Endothelial cell of umbilical vein (primary cell): ENCODE results near the gene DUOXA2. TPM values are rescaled to one million over a fixed set of nuclear protein-coding genes. Genes with fewer than 3 reads are reported as not detected.

Experiments used
- BruUV-seq: library from RNA; stranded (reverse); fragments of 400-500 nt; replicated peaks from 2 replicates; lab custom pipeline; 2021; lab: Mats Ljungman, UMichigan
- CTCF ChIA-PET: fragments of 300-600, 350-600 bp; sonication (Branson Sonifier 250); formaldehyde crosslinking; loops from one replicate; lab custom pipeline; 2021; ENCODE audit warnings: antibody characterized with exemption, inconsistent platforms; lab: Charles Lee
- POLR2A ChIA-PET: fragments of 300-600, 350-600 bp; sonication (Branson Sonifier 250); formaldehyde crosslinking; loops from one replicate; lab custom pipeline; 2021; ENCODE audit warnings: antibody characterized with exemption, inconsistent platforms; lab: Charles Lee
- DNase-seq: peaks from one replicate; pipeline ENCODE4 v3.0.0-alpha.2; 2011; ENCODE audit warnings: low read depth, low spot score
- FAIRE-seq: peaks from 2 replicates; lab custom pipeline; 2011; peaks lifted over from hg19 to GRCh38; lab: Jason Lieb, UNC
- H2AFZ ChIP-seq: 2 replicates; pipeline ENCODE4 v1.6.0; 2012; ENCODE audit warnings: low read depth, low read length, control low read depth, inconsistent platforms
- H3K27ac ChIP-seq: 2 replicates; pipeline ENCODE4 v1.5.1; 2011; ENCODE audit warnings: low read depth, mild to moderate bottlenecking, control low read depth, low read length, moderate library complexity; ENCODE audit not compliant: insufficient read depth
- H3K27me3 ChIP-seq, 2 experiments: 2 replicates each; pipeline versions ENCODE4 v1.6.0 to v1.6.1; 2011; ENCODE audit warnings: low read length in 2 of 2, mixed read lengths in 1 of 2; ENCODE audit not compliant: control insufficient read depth in 2 of 2, insufficient read depth in 2 of 2
- H3K36me3 ChIP-seq, 2 experiments: 2 replicates in 1 of 2; 3 replicates in 1 of 2; pipeline ENCODE4 v1.5.1; 2011; ENCODE audit warnings: low read length in 2 of 2, mild to moderate bottlenecking in 1 of 2, moderate library complexity in 1 of 2; ENCODE audit not compliant: control insufficient read depth in 2 of 2, insufficient read depth in 2 of 2; ENCODE audit errors: extremely low read depth in 1 of 2
- H3K4me1 ChIP-seq: 3 replicates; pipeline ENCODE4 v1.5.1; 2011; ENCODE audit warnings: mild to moderate bottlenecking, low read length; ENCODE audit not compliant: control insufficient read depth, insufficient read depth; ENCODE audit errors: extremely low read depth
- H3K4me2 ChIP-seq: 2 replicates; pipeline ENCODE4 v1.6.1; 2011; ENCODE audit warnings: low read length, control low read depth, mixed read lengths; ENCODE audit not compliant: insufficient read depth
- H3K4me3 ChIP-seq, 3 experiments: fragments of 200-600 bp in 1 of 3; sonication (generic), shearing (Covaris generic) in 1 of 3; replicated peaks in 1 of 3; 2 replicates each; pipeline ENCODE4 v1.5.1; 2011 to 2016; ENCODE audit warnings: control low read depth in 3 of 3, low read length in 3 of 3, mild to moderate bottlenecking in 2 of 3, inconsistent platforms in 1 of 3, low read depth in 1 of 3, moderate library complexity in 1 of 3; ENCODE audit not compliant: insufficient read depth in 1 of 3
- H3K79me2 ChIP-seq: 2 replicates; pipeline ENCODE4 v1.6.0; 2012; ENCODE audit warnings: low read length, inconsistent platforms; ENCODE audit not compliant: control insufficient read depth, insufficient read depth
- H3K9ac ChIP-seq: replicated peaks from 2 replicates; pipeline ENCODE3; 2011; ENCODE audit warnings: low read length, control low read depth; ENCODE audit not compliant: insufficient read depth; ENCODE audit errors: extremely low read depth
- H3K9me1 ChIP-seq: replicated peaks from 3 replicates; pipeline ENCODE4 v1.6.0; 2011; ENCODE audit warnings: mild to moderate bottlenecking, low read length; ENCODE audit not compliant: control insufficient read depth, insufficient read depth; ENCODE audit errors: extremely low read depth
- H3K9me3 ChIP-seq: replicated peaks from 2 replicates; pipeline ENCODE4 v1.5.1; 2012; ENCODE audit warnings: low read length, inconsistent platforms; ENCODE audit not compliant: control insufficient read depth, insufficient read depth
- H4K20me1 ChIP-seq: replicated peaks from 2 replicates; pipeline ENCODE3; 2011; ENCODE audit warnings: mild to moderate bottlenecking, low read length; ENCODE audit not compliant: control insufficient read depth, insufficient read depth; ENCODE audit errors: extremely low read depth
- CTCF ChIP-seq, 2 donors: IDR thresholded peaks; 1 replicate in 1 of 2; 2 replicates in 1 of 2; pipeline ENCODE4 v1.5.1; 2011; ENCODE audit warnings: low read length in 2 of 2, mild to moderate bottlenecking in 2 of 2, moderate library complexity in 2 of 2, control low read depth in 1 of 2, inconsistent platforms in 1 of 2, low read depth in 1 of 2; ENCODE audit not compliant: insufficient read depth in 1 of 2; ENCODE audit errors: extremely low read depth in 1 of 2
- EZH2 ChIP-seq: IDR thresholded peaks from 2 replicates; pipeline ENCODE4 v1.6.1; 2012; ENCODE audit warnings: borderline replicate concordance, low read depth, mild to moderate bottlenecking, moderate library complexity, low read length, inconsistent platforms; ENCODE audit not compliant: severe bottlenecking
- FOS ChIP-seq: IDR thresholded peaks from 2 replicates; pipeline ENCODE4 v1.6.1; 2011; ENCODE audit warnings: mild to moderate bottlenecking, low read length, moderate library complexity, borderline replicate concordance; ENCODE audit not compliant: insufficient read depth
- GATA2 ChIP-seq: IDR thresholded peaks from 2 replicates; pipeline ENCODE4 v1.7.0; 2011; ENCODE audit warnings: low read depth, mild to moderate bottlenecking, moderate library complexity, mixed read lengths, low read length; ENCODE audit not compliant: insufficient read length, insufficient read depth
- JUN ChIP-seq: IDR thresholded peaks from 2 replicates; pipeline ENCODE4 v1.6.1; 2011; ENCODE audit warnings: borderline replicate concordance, low read depth; ENCODE audit not compliant: insufficient read length, insufficient read depth
- MAX ChIP-seq: IDR thresholded peaks from 2 replicates; pipeline ENCODE4 v1.6.1; 2011; ENCODE audit not compliant: insufficient read depth, insufficient read length
- MYC ChIP-seq: IDR thresholded peaks from one replicate; pipeline ENCODE4 v1.6.1; 2011; ENCODE audit warnings: mild to moderate bottlenecking, low read depth, low read length
- POLR2A ChIP-seq: IDR thresholded peaks from 2 replicates; pipeline ENCODE4 v1.6.1; 2012; ENCODE audit warnings: low read depth, mild to moderate bottlenecking, control low read depth, low read length
- POLR2AphosphoS5 ChIP-seq: IDR thresholded peaks from 2 replicates; pipeline ENCODE4 v1.6.1; 2012; ENCODE audit warnings: low read depth, mild to moderate bottlenecking, control low read depth, low read length, moderate library complexity; ENCODE audit not compliant: insufficient read depth
- dilution Hi-C: fragments of 300-500 bp; cut with MboI; formaldehyde crosslinking; loops from one replicate; pipeline ENCODE4 v1.15.0; 2019; ENCODE audit warnings: low sequenced_read_pairs; ENCODE audit not compliant: extremely low pct_ligation_motif_present
- intact Hi-C: fragments of 100-400 bp; cut with micrococcal nuclease; formaldehyde crosslinking; loops from one replicate; pipeline ENCODE4 v1.10.0; 2022
- polyA plus RNA-seq, 4 experiments: library from polyadenylated mRNA; depleted of rRNA in 3 of 4; stranded (reverse) in 3 of 4; unstranded in 1 of 4; fragments of >200 nt; gene quantifications; 2 replicates each; pipeline versions ENCODE4 v1.2.1 to v1.2.3, GENCODE V29; 2011 to 2012; ENCODE audit warnings: missing spikeins in 1 of 4
- total RNA-seq: library from RNA; stranded (reverse); gene quantifications from 2 replicates; pipeline ENCODE4 v1.2.3, GENCODE V29; 2021

DUOXA2 gene
- total and polyA plus RNA-seq, 2 donors (not counting 3 experiments of a cell fraction or from before 2014, with no cell fraction given): not detected

- H3K36me3 ChIP-seq: no peaks in the 10 kb centered on the region
- no peaks in the 10 kb centered on the region for H4K20me1 ChIP-seq
- FAIRE-seq: no peak
- no TSS peak for BruUV-seq
- no peak for DNase-seq
- H3K9ac ChIP-seq: no peak overlapping the region
- H3K9me3 ChIP-seq: no peaks in the 10 kb centered on the region
- H3K79me2 ChIP-seq: no peaks in the 10 kb centered on the region
- ChIA-PET POLR2A (no interaction called here), CTCF (interaction anchor here (2.0 kb wide), 1 partner anchor 10 kb away, joined by 11 read pairs; no protein-coding TSS in a partner anchor)
- intact Hi-C loops (no loop called here), dilution Hi-C loops (no loop called here)
- TF ChIP-seq EZH2 (no peak), GATA2 (no peak), POLR2AphosphoS5 (no peak), CTCF (IDR thresholded peaks at IDR 0.05; ENCODE audit: extremely low read depth in 1 of 2, insufficient read depth in 1 of 2, low read depth in 1 of 2, low read length in 2 of 2) (no peak), JUN (no peak), FOS (no peak), MYC (no peak), MAX (no peak), POLR2A (no peak)
- H3K9me1 ChIP-seq: no peaks in the 10 kb centered on the region
- no peak overlapping the region for H3K27ac ChIP-seq
- peaks cover 32 to 43% of the 10 kb centered on the region in 2 experiments for H3K27me3 ChIP-seq
- no peak overlapping the region for H3K4me3 ChIP-seq
- H2AFZ ChIP-seq: no peak overlapping the region
- H3K4me2 ChIP-seq: no peak overlapping the region
- no peaks in the 10 kb centered on the region for H3K4me1 ChIP-seq
Measured at GRCh38 chr15:45107941-45108630, 6.0 kb upstream of the DUOXA2 start.
